Subcutaneous abdominal adipose tissue (tissue), 5 donors: ENCODE results near the gene ADORA2B.
"Not testable (repeated sequence)": the region's sequence is repeated elsewhere in the genome, so short reads cannot be mapped to it uniquely, and the experiment has no call there.

Experiments used
- H3K27ac ChIP-seq: one replicate; pipeline ENCODE4 v1.7.0; 2013; ENCODE audit warnings: low read depth, mild to moderate bottlenecking, inconsistent platforms, low read length, moderate library complexity
- H3K27me3 ChIP-seq, 5 donors: one replicate each; pipeline ENCODE4 v1.7.0; 2013; ENCODE audit warnings: low read length in 5 of 5, inconsistent platforms in 1 of 5; ENCODE audit not compliant: control insufficient read depth in 5 of 5, insufficient read depth in 4 of 5
- H3K36me3 ChIP-seq, 5 donors: one replicate each; pipeline ENCODE4 v1.7.0; 2013; ENCODE audit warnings: low read length in 5 of 5; ENCODE audit not compliant: control insufficient read depth in 5 of 5, insufficient read depth in 5 of 5
- H3K4me1 ChIP-seq, 5 donors: one replicate each; pipeline ENCODE4 v1.7.0; 2013; ENCODE audit warnings: low read length in 5 of 5, mild to moderate bottlenecking in 3 of 5, moderate library complexity in 1 of 5; ENCODE audit not compliant: control insufficient read depth in 5 of 5, insufficient read depth in 5 of 5
- H3K4me3 ChIP-seq, 5 donors: one replicate each; pipeline ENCODE4 v1.7.0; 2013; ENCODE audit warnings: low read length in 5 of 5, low read depth in 1 of 5
- H3K9ac ChIP-seq, 5 donors: one replicate each; pipeline ENCODE4 v1.7.0; 2013; ENCODE audit warnings: low read length in 5 of 5, mild to moderate bottlenecking in 4 of 5, moderate library complexity in 3 of 5
- H3K9me3 ChIP-seq, 5 donors: one replicate each; pipeline ENCODE4 v1.7.0; 2013; ENCODE audit warnings: low read length in 5 of 5; ENCODE audit not compliant: control insufficient read depth in 5 of 5
- donor health status: healthy.
- donor health status: healthy.
- donor health status: healthy.
- donor health status: healthy.
- donor health status: healthy.

ADORA2B gene

DNA sequence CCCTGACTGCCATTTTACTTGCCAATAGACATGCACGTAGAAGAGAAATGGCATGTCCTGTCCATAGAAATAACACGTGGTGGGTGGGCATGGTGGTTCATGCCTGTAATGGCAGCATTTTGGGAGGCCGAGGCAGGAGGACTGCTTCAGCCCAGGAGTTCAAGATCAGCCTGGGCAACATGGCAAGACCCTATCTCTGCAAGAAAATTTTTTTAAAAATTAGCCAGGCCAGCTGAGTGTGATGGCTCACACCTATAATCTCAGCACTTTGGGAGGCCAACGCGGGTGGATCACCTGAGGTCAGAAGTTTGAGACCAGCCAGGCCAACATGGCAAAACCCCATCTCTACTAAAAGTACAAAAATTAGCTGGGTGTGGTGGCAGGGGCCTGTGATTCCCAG is 33.2 kb upstream of the ADORA2B start:
- not testable (repeated sequence) for H3K9me3 ChIP-seq, H3K9ac ChIP-seq

DNA sequence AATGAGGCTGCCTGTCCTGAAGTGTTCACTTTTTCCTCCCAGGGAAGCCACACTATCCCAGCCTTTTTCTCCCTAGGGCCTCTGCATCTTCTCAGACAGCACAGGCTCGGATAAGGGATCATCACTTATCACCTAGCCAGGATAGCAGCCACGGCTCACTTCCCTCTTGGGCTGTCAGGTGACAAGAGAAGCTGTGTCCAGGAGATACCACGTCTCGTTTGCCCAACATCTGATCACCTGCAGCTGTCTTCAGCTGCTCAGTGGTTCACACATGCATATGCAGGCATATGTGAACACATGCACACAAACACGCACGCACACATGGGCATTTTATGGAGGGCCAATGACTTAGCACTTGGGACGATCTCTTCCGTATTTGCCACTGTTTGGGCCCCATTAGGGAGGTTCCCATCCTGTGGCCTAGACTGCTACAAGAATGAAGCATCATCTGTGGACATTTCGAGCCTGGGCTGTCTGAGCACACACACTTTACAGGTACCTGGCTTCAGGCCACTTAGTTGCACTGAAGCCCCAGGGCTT is 32.4 kb upstream of the ADORA2B start:
- no peak overlapping the region for H3K27ac ChIP-seq
- peaks cover 0 to 6% (median 5%) of the 10 kb centered on the region in 5 donors for H3K4me1 ChIP-seq
- H3K36me3 ChIP-seq = no peaks in the 10 kb centered on the region
- H3K9ac ChIP-seq = no peak overlapping the region
- no peak overlapping the region for H3K4me3 ChIP-seq
- H3K27me3 ChIP-seq = peaks cover 4 to 13% (median 8%) of the 10 kb centered on the region in 5 donors
- peaks cover 0 to 2% (median 0%) of the 10 kb centered on the region in 5 donors for H3K9me3 ChIP-seq

More for the DNA sequence above, 33.2 kb upstream of the ADORA2B start:
- H3K27ac ChIP-seq, H3K36me3 ChIP-seq, H3K27me3 ChIP-seq, H3K4me3 ChIP-seq, H3K4me1 ChIP-seq: not testable (repeated sequence)

DNA sequence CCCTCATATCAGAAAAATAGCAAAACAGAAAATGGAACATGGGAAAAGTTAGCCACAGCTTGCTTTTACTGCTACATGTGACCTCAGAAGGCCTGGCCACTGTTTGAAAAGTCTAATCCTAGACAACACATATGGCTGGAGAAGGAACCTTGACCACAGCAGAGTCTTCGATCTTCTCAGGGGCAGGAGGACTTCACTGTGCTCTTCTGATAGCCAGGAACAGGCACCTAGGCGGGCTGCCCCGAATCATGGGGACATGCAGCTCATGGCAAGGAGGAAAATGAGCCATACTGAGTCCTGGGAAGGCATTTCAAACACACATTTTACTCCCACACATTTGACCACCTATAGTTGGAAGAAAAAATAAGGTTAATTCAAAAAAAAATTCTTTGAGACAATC is 31.1 kb upstream of the ADORA2B start:
- H3K9ac ChIP-seq = no peak overlapping the region
- H3K27ac ChIP-seq = no peak overlapping the region
- H3K4me1 ChIP-seq = peaks cover 0 to 10% (median 7%) of the 10 kb centered on the region in 5 donors
- peaks cover 11 to 22% (median 14%) of the 10 kb centered on the region in 5 donors for H3K27me3 ChIP-seq
- peaks cover 0 to 2% (median 0%) of the 10 kb centered on the region in 5 donors for H3K9me3 ChIP-seq
- H3K4me3 ChIP-seq = no peak overlapping the region
- no peaks in the 10 kb centered on the region for H3K36me3 ChIP-seq

DNA sequence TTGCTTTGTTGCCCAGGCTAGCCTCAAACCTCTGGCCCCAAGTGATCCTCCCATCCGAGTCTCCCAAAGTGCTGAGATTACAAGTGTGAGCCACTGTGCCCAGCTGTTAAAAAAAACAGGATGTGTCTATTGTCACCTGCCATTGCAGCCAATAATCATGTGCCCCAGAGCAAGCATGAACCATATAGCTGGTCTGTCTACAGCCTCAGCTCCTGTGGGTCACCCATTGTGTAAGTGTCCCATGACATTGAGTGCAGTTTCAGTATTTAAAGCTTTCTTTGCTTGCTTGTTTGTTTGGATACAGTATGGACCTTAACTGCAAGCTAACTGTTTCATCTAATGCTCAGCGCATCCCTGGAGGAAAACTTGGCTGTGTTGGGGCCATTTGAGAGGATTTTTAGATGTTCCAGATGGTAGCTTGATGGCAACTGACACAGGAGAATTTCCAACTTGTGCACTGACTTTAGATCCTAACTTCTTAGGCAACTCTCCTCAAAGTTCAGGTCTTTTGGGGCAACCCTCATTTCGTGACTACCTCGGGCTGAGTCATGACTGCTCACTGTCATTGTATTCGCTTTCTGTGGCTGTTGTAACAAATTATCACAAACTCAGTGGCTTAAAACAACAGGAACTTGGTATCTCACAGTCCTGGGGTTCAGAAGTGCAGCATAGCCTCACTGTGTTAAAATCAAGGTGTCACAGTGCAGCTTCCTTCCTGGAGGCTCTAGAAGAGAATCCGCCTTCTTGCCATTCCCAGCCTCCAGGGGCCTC is 30.3 kb upstream of the ADORA2B start:
- H3K9me3 ChIP-seq = peaks cover 0 to 2% (median 0%) of the 10 kb centered on the region in 5 donors
- peaks cover 0 to 10% (median 7%) of the 10 kb centered on the region in 5 donors for H3K4me1 ChIP-seq
- H3K9ac ChIP-seq = no peak overlapping the region
- H3K27ac ChIP-seq = no peak overlapping the region
- H3K4me3 ChIP-seq = no peak overlapping the region
- no peaks in the 10 kb centered on the region for H3K36me3 ChIP-seq
- H3K27me3 ChIP-seq = peaks cover 11 to 25% (median 14%) of the 10 kb centered on the region in 5 donors

DNA sequence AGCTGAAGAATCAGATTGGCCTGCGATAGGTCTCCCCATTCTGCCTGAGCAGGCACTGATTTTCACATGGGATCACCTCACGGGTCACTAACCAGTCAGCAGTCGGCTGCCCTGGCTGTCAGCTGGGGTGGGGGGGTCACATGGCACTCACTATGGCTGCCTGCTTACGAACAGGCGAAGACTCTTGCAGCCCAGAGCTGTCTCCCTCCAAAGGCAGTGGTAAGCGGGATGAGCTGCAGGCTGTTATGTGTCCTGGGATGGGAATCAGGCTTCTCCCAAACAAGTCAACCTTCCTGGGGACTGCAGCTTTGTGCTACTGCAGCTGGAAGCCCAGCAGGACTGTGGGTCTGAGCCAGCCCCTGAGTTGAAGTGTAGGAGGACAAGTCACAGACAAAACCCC is 29.0 kb upstream of the ADORA2B start:
- H3K4me1 ChIP-seq = peaks cover 2 to 10% (median 7%) of the 10 kb centered on the region in 5 donors
- H3K4me3 ChIP-seq = no peak overlapping the region
- H3K36me3 ChIP-seq = no peaks in the 10 kb centered on the region
- H3K27ac ChIP-seq = no peak overlapping the region
- no peak overlapping the region for H3K9ac ChIP-seq
- H3K9me3 ChIP-seq = peaks cover 0 to 2% (median 0%) of the 10 kb centered on the region in 5 donors
- peaks cover 11 to 25% (median 14%) of the 10 kb centered on the region in 5 donors for H3K27me3 ChIP-seq

DNA sequence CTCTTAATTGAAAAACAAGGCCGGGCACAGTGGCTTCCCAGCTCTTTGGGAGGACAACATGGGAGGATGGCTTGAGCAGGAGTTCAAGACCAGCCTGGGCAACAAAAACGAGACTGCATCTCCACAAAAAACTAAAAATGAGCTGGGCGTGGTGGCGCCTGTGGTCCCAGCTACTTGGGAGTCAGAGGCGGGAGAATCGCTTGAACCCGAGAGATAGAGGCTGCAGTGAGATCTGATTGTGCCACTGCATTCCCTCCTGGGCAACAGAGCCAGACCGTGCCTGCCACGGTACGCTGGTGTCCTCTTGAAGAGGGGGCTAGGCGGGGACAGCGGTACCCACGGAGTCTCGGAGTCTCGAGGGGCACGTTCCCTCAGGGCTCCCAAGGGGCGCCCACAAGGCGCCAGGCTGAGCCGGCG is 27.9 kb upstream of the ADORA2B start:
- H3K4me1 ChIP-seq = peaks cover 2 to 10% (median 7%) of the 10 kb centered on the region in 5 donors
- H3K27ac ChIP-seq = no peak overlapping the region
- no peak overlapping the region for H3K9ac ChIP-seq
- peaks cover 11 to 25% (median 14%) of the 10 kb centered on the region in 5 donors for H3K27me3 ChIP-seq
- H3K9me3 ChIP-seq = peaks cover 0 to 6% (median 5%) of the 10 kb centered on the region in 5 donors
- H3K4me3 ChIP-seq = peak overlapping the region in 2 of 5 donors; percentile 16 to 38
- H3K36me3 ChIP-seq = no peaks in the 10 kb centered on the region

DNA sequence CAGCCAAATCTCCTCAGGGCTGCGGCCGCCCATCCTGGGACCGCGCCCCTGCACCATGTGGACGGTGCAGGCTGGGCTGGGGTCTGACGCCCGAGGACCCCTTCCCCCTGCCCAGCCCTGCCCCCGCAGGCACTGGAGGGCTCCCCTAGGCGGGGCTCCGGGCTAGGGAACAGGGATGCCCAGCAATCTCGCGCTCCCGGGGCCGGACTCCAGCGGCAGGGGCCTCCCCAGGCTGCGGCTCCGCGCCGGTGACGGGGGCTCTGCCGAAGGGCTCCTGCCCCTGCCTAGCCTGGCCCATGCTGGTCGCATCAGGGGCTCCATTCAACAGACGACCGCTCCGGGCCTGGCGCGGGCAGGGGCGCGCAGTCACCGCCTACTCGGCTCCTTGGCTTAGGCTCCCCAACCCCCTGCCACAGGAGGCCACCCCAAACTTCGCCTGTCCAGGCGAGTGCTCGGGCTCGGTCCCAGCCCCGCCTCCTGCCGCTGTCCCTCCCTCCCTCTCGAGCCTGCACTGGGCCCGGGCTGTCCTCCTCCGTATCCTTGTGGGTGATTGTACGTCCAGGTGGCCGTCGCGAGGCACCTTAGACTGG is 27.4 kb upstream of the ADORA2B start:
- Histone ChIP-seq H3K27ac (no peak overlapping the region), H3K36me3 (no peaks in the 10 kb centered on the region), H3K9me3 (peaks cover 0 to 6% (median 5%) of the 10 kb centered on the region in 5 donors), H3K27me3 (peaks cover 11 to 22% (median 14%) of the 10 kb centered on the region in 5 donors), H3K9ac (no peak overlapping the region), H3K4me3 (peak overlapping the region in 3 of 5 donors; percentile 16 to 38 (median 24)), H3K4me1 (peaks cover 2 to 10% (median 7%) of the 10 kb centered on the region in 5 donors)

DNA sequence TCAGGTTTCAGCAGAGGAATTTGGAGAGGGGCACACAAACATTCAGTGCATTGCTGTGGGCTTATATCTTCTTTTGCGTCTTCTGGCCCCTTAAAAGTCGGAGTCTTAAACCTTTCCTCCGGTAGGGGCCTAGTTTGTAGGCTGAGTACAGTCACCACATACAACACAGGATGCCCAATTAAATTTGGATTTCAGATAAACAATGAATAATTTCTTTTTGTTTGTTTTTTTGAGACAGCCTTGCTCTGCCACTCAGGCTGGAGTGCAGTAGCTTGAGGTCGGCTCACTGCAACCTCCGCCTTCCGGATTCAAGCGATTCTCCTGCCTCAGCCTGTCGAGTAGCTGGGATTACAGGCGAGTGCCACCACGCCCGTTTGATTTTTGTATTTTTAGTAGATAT is 26.7 kb upstream of the ADORA2B start:
- H3K4me1 ChIP-seq = peaks cover 2 to 10% (median 7%) of the 10 kb centered on the region in 5 donors
- no peaks in the 10 kb centered on the region for H3K36me3 ChIP-seq
- H3K9me3 ChIP-seq = peaks cover 0 to 6% (median 5%) of the 10 kb centered on the region in 5 donors
- no peak overlapping the region for H3K9ac ChIP-seq
- no peak overlapping the region for H3K27ac ChIP-seq
- peaks cover 11 to 22% (median 14%) of the 10 kb centered on the region in 5 donors for H3K27me3 ChIP-seq
- H3K4me3 ChIP-seq = no peak overlapping the region

DNA sequence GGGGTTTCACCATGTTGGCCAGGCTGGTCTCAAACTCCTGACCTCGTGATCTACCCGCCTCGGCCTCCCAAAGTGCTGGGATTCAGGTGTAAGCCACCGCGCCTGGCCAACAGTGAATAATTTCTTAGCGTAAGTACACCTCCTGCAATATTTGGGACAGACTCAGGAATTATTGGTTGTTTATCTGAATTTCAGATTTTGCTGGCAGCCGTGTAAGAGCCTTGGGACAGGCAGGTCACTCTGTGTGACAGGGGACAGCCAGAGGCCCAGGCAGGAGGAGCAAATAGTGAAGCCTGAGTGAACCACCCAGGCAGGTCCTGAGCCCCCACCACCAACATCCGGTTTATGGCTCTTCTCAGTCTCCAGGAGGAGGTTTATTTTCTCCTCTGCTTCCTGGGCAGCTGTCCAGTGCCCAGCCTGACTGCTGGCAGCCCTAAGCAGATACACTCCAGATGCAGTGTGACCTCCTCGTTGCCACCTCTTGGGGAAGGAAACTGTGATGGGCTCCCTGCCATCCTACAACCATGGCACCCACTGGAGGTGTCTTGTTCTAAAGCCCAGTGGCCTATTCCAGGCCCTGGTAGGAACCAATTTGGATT is 26.2 kb upstream of the ADORA2B start:
- Histone ChIP-seq H3K27ac (no peak overlapping the region), H3K4me3 (no peak overlapping the region), H3K36me3 (no peaks in the 10 kb centered on the region)

More for the DNA sequence above, 26.2 kb upstream of the ADORA2B start:
- Histone ChIP-seq H3K27me3 (peaks cover 11 to 22% (median 14%) of the 10 kb centered on the region in 5 donors), H3K9me3 (peaks cover 0 to 6% (median 5%) of the 10 kb centered on the region in 5 donors), H3K9ac (no peak overlapping the region), H3K4me1 (peaks cover 2 to 10% (median 7%) of the 10 kb centered on the region in 5 donors)
